TTC549 (cell line): Measurements from ENCODE around the gene ARPIN.
"Not testable (repeated sequence)": the region's sequence is repeated elsewhere in the genome, so short reads cannot be mapped to it uniquely, and the experiment has no call there.

Experiments
- FAIRE-seq: peaks from 2 replicates; lab custom pipeline; 2012; peaks lifted over from hg19 to GRCh38; lab: Jason Lieb, UNC

The ARPIN gene

GRCh38 chr15:89877083-89877425 lies 35.7 kb downstream of the ARPIN start:
- no peak for FAIRE-seq

- FAIRE-seq, result no peak
Observed at GRCh38 chr15:89876396-89877082, 36.2 kb downstream of the ARPIN start.

GRCh38 chr15:89875741-89876140 lies 37.0 kb downstream of the ARPIN start:
- no peak for FAIRE-seq

- no peak for FAIRE-seq
Observed at GRCh38 chr15:89874926-89875564, 37.7 kb downstream of the ARPIN start.

GRCh38 chr15:89870688-89871288 lies 42.0 kb downstream of the ARPIN start:
- FAIRE-seq, result no peak

GRCh38 chr15:89870006-89870405 lies 42.7 kb downstream of the ARPIN start:
- FAIRE-seq, result no peak

- not testable (repeated sequence) for FAIRE-seq
Observed at GRCh38 chr15:89869490-89869889, 43.3 kb downstream of the ARPIN start.

- FAIRE-seq, result no peak
Observed at GRCh38 chr15:89864958-89865739, 47.6 kb downstream of the ARPIN start.

- no peak for FAIRE-seq
Observed at GRCh38 chr15:89863918-89864317, 48.8 kb downstream of the ARPIN start.

GRCh38 chr15:89860891-89861290 lies 51.9 kb downstream of the ARPIN start:
- FAIRE-seq, result no peak

GRCh38 chr15:89860431-89860830 lies 52.3 kb downstream of the ARPIN start:
- no peak for FAIRE-seq

- no peak for FAIRE-seq
Observed at GRCh38 chr15:89858661-89859458, 53.9 kb downstream of the ARPIN start.

- no peak for FAIRE-seq
Observed at GRCh38 chr15:89857673-89858072, 55.1 kb downstream of the ARPIN start.

GRCh38 chr15:89855948-89856347 lies 56.8 kb downstream of the ARPIN start:
- FAIRE-seq, result no peak

GRCh38 chr15:89854863-89855262 lies 57.9 kb downstream of the ARPIN start:
- not testable (repeated sequence) for FAIRE-seq

- FAIRE-seq, result no peak
Observed at GRCh38 chr15:89852342-89852995, 60.3 kb downstream of the ARPIN start.

- no peak for FAIRE-seq
Observed at GRCh38 chr15:89851673-89852341, 60.9 kb downstream of the ARPIN start.

- FAIRE-seq, result no peak
Observed at GRCh38 chr15:89848970-89849292, 63.8 kb downstream of the ARPIN start.

- no peak for FAIRE-seq
Observed at GRCh38 chr15:89847101-89847500, 65.7 kb downstream of the ARPIN start.

- FAIRE-seq, result no peak
Observed at GRCh38 chr15:89845305-89845893, 67.4 kb downstream of the ARPIN start.
